Ectodermal cell (in vitro differentiated cells): ENCODE data around the gene RXRA.

ENCODE experiments used
- H3K27ac ChIP-seq: 2 replicates; pipeline ENCODE4 v1.7.0; 2013; ENCODE audit warnings: mild to moderate bottlenecking, low read depth, low read length; ENCODE audit not compliant: insufficient read depth, poor library complexity, severe bottlenecking
- H3K27me3 ChIP-seq: 2 replicates; pipeline ENCODE4 v1.7.0; 2013; ENCODE audit warnings: mild to moderate bottlenecking, low read length; ENCODE audit not compliant: insufficient read depth, control insufficient read depth, poor library complexity, severe bottlenecking
- H3K36me3 ChIP-seq: one replicate; pipeline ENCODE4 v1.7.0; 2013; ENCODE audit warnings: low read length; ENCODE audit not compliant: control insufficient read depth, insufficient read depth
- H3K4me1 ChIP-seq: one replicate; pipeline ENCODE4 v1.7.0; 2013; ENCODE audit warnings: low read length; ENCODE audit not compliant: control insufficient read depth, insufficient read depth
- H3K4me3 ChIP-seq: 2 replicates; pipeline ENCODE4 v1.7.0; 2013; ENCODE audit warnings: low read depth, low read length, control low read depth; ENCODE audit not compliant: insufficient read depth
- H3K9me3 ChIP-seq: 2 replicates; pipeline ENCODE4 v1.7.0; 2013; ENCODE audit warnings: mild to moderate bottlenecking, low read length, moderate library complexity; ENCODE audit not compliant: control insufficient read depth
- WGBS, 2 experiments: methylation state at CpG; one replicate each; pipeline ENCODE4 v1.1.7; 2013; ENCODE audit warnings: missing lambda C conversion rate in 2 of 2; 5-methylcytosine and 5-hydroxymethylcytosine counted together

Gene RXRA

DNA sequence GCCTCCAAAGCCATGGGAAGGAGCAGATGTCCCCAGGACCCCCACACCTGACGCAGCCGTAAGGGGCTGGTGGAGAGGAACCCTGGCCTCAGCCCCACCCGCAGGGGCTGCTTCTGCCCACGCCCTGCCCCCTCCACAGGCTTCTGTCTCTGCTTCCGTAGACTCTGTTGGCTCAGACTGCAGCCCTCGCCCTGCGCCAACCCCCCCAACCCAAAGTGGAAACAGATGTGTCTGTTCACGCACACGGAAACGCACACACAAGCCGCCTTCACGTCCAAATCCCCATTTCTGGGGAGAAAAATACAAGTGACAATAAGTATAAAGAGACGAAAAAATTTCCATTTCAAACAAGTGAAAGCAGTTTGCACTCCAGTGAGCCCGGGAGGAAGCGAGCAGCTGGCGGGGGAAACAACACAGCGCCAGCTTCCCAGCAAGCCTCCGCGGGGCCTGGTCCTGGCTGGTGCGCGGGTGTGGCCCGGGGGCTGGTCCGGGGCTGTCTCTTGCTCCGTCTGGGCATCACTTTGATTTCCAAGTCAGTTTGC lies 32.6 kb upstream of the RXRA start:
- no peaks in the 10 kb centered on the region for H3K36me3 ChIP-seq
- no peaks in the 10 kb centered on the region for H3K27me3 ChIP-seq
- H3K4me1 ChIP-seq: peaks cover 32% of the 10 kb centered on the region
- no peak overlapping the region for H3K27ac ChIP-seq
- WGBS, 2 experiments: 70 to 71% methylated on average over 24 of the region's 24 CpGs
- H3K4me3 ChIP-seq: no peak overlapping the region
- H3K9me3 ChIP-seq: no peaks in the 10 kb centered on the region

DNA sequence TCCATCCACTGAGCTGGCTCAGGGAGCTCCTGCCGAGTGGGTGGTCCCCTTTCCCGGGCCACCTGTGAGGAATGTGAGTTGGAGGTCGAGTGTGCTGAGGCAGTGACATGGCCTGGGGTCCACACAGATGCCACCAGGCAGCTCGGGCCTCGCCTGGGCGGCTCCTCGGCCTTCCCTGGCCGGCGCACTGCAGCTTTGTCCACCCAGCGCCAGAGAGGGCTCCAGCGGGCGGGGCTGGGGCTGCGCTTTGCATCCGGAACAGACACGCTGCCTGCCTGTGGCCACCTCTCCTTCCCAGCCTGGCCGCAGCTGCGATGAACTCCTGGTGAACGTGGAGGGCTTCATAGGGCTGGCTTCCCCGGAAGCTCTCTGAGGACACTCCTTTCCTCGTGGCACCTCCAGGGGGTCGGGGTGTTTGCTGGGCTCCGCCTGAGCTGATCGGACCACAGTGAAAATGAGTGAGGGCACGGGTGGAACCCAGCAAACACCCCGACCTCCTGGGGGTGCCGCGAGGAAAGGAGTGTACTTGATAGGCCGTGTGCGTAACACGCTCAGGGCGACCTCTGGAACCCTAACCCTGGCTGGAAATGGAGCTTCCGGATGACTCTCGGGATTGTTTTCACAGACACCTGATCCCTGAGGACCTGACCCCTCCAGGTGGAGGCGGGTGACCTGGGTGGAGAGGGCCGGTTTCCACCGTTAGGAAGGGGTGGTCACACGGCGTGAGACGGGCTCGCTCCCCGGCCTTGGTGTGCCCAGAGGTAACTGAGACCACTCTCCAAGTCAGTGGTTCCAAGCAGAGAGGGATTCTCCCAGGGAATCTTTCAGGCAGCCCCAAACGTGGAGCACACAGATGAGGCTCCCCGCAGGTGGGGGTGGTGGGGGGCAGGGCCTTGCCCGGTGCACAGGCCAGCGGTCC lies 31.8 kb upstream of the RXRA start:
- H3K27ac ChIP-seq: no peak overlapping the region
- no peak overlapping the region for H3K4me3 ChIP-seq
- WGBS, 2 experiments: 84% methylated on average over 45 of the region's 45 CpGs

DNA sequence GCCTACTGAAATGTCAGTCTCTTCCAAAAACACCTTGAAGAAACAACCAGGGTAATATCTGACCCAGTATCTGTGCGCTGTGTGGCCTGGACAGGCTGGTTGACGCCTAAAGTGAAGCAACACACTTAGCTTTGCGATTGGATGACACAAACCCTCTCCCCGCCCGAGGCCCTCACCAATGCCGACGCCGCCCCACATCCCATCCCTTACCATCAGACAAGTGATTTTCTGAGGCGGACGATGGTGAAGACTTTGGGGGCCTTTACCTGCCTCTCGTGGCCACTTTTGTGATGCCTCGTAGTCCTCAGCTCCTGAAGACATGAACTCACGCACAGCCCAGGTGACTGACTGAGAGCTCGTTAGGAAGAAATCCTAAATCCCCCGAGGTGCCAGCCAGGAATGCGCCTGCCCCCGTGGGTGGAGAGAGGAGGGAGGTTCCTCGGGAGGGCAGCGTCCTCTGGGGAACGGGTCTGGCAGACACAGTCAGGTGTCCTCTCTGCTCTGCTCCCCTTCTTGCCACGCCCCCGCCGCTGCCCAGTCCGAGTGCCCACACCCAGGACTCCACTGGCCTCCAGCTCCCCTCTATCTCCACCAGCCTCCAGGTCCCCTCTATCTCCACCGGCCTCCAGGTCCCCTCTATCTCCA lies 31.0 kb upstream of the RXRA start:
- no peaks in the 10 kb centered on the region for H3K9me3 ChIP-seq
- 84 to 85% methylated on average over 25 of the region's 25 CpGs for WGBS, 2 experiments
- H3K27me3 ChIP-seq: no peaks in the 10 kb centered on the region
- no peaks in the 10 kb centered on the region for H3K36me3 ChIP-seq
- peaks cover 32% of the 10 kb centered on the region for H3K4me1 ChIP-seq
- H3K27ac ChIP-seq: no peak overlapping the region
- no peak overlapping the region for H3K4me3 ChIP-seq

More for the DNA sequence above, 31.8 kb upstream of the RXRA start:
- Histone ChIP-seq H3K36me3 (no peaks in the 10 kb centered on the region), H3K4me1 (peaks cover 32% of the 10 kb centered on the region), H3K27me3 (no peaks in the 10 kb centered on the region), H3K9me3 (no peaks in the 10 kb centered on the region)

DNA sequence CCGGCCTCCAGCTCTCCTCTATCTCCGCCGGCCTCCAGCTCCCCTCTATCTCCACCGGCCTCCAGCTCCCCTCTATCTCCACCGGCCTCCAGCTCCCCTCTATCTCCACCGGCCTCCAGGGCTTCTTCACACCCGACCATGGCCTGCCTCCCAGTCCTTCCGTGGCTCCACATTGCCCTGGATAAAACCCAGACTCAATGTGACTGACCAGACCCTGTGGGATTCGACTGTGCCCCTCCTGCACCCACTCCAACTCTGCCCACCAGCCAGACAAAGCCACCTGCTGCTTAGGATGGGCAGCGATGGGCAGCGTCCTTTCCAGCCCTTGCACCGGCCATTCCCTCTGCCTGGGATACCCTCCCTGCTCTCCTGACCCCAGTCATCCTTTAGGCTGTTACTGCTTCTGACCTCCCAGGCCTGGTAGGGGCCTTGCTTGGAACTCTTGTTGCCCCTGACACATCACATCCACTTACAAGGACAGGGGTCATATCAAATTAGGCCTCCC lies 30.5 kb upstream of the RXRA start:
- H3K27me3 ChIP-seq: no peaks in the 10 kb centered on the region
- peaks cover 32% of the 10 kb centered on the region for H3K4me1 ChIP-seq
- no peak overlapping the region for H3K4me3 ChIP-seq
- no peaks in the 10 kb centered on the region for H3K36me3 ChIP-seq
- WGBS, 2 experiments: 94 to 97% methylated on average over 12 of the region's 12 CpGs
- no peak overlapping the region for H3K27ac ChIP-seq
- H3K9me3 ChIP-seq: no peaks in the 10 kb centered on the region

DNA sequence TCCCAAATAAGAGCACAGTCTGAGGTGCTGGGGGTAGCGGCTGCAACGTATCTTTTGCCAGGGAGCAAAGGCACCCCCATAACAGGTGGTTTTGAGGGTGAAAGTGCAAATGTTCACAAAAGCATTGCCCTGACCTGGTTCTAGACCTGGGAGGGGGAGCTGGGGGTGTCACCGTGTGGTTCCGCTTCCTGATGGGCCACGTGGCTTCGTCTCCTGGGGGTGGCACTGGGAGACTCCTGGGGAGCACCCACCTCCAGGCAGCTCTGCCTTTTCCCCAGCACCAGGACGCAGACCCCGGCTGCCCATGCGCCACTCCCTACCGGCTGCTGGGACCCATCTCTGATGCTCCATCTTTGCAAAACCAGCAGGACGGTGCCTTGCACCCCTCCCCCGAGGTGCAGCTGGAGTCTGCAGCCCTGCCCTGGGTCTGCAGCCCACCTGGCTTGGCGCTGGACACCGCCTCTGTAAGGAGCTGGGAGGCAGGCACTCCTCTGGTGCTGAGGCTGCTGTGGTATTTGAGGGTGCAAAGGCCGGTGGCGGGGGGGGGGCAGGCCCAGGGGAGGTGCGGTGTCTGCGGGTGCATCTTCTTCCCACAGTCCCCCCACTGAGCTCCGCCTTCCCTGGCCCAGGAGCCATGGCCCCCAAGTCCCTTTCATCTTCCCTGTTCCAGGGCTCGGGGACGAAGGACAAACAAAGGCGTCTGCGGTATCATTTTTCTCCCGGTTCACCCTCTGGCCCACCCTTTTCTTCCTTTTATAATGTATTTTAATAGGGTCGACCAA lies 29.8 kb upstream of the RXRA start:
- H3K9me3 ChIP-seq: no peaks in the 10 kb centered on the region
- H3K27me3 ChIP-seq: no peaks in the 10 kb centered on the region
- no peak overlapping the region for H3K27ac ChIP-seq
- WGBS, 2 experiments: 80 to 81% methylated on average over 25 of the region's 25 CpGs
- H3K4me3 ChIP-seq: no peak overlapping the region
- H3K4me1 ChIP-seq: peaks cover 32% of the 10 kb centered on the region
- no peaks in the 10 kb centered on the region for H3K36me3 ChIP-seq

DNA sequence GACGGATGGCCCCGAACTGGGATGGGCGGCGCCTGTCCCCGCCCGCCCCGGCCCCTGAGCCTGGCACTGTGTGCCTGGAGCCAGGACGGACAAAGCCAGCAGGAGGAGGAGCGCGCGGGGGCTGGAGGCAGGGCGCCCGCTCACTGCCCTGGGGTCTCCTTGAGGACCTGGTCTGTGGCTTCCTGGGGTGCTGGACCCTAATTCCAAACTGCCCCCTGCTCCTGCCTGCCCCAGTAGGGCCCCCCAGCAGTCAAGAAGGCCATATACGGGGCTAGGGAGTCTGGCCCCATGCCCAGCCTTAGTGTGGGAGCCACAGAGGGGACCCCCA lies 29.2 kb upstream of the RXRA start:
- Histone ChIP-seq H3K4me3 (no peak overlapping the region), H3K27me3 (no peaks in the 10 kb centered on the region), H3K9me3 (no peaks in the 10 kb centered on the region), H3K36me3 (no peaks in the 10 kb centered on the region), H3K4me1 (peaks cover 32% of the 10 kb centered on the region), H3K27ac (no peak overlapping the region)
- 86 to 90% methylated on average over 14 of the region's 14 CpGs for WGBS, 2 experiments

DNA sequence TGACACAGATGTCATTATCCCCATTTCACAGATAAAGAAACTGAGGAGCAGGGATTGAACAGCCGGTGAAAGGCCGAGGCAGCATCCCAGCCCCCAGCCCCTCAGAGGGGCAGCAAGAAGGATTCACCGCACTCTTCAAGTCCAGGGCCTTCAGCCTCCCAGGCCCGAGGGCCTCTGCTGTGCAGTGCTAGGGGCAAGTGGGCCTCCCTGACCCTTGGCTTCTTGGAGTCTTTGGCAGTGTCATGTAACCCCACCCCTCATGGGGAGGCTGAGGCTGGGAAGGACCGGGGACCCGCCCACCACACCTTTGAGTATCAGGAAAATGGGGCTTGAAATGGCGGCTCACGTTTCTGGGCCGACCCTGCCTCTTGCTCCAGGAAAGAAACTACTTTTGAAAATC lies 28.7 kb upstream of the RXRA start:
- H3K36me3 ChIP-seq: no peaks in the 10 kb centered on the region
- H3K27me3 ChIP-seq: no peaks in the 10 kb centered on the region
- H3K27ac ChIP-seq: no peak overlapping the region
- H3K9me3 ChIP-seq: no peaks in the 10 kb centered on the region
- H3K4me3 ChIP-seq: no peak overlapping the region
- H3K4me1 ChIP-seq: peaks cover 32% of the 10 kb centered on the region
- 95 to 96% methylated on average over 9 of the region's 9 CpGs for WGBS, 2 experiments

DNA sequence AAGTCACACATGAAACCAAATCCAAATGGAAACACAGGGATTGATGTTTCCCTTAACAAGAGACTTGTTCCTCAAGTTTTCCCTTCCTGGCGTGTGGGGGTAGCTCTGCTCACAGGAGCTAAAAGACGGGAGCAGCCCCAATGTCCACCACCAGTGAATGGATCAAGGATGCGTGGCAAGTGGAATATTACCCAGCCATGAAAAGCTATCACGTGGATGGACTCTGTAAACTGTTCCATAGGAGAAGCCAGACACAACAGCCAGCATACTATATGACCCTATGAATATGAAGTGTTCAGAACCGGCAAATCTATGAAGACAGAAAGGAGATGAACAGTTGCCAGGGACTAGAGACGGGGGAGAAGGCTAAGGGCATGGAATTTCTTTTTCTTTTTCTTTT lies 28.3 kb upstream of the RXRA start:
- Histone ChIP-seq H3K36me3 (no peaks in the 10 kb centered on the region), H3K9me3 (no peaks in the 10 kb centered on the region), H3K4me1 (peaks cover 32% of the 10 kb centered on the region), H3K27me3 (no peaks in the 10 kb centered on the region), H3K4me3 (no peak overlapping the region), H3K27ac (no peak overlapping the region)
- WGBS, 2 experiments: 94 to 96% methylated on average over 6 of the region's 6 CpGs

DNA sequence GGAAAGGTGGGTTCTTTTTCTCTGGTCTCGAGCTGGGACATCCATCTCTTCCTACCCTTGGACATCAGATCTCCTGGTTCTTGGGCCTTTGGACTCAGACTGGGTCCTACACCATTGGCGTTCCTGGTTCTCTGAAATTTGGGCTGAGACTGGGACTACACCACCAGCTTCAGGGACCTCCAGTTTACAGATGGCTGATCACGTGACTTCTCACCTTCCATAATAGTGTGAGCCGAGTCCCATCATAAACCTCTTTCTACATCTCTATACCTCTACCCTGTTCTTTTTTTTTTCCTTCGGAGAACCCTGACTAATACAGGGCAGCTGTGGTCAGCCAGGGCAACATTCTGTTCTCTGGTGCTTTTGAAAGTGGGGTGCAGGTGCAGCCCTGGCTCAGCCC lies 27.2 kb upstream of the RXRA start:
- Histone ChIP-seq H3K9me3 (no peaks in the 10 kb centered on the region), H3K36me3 (no peaks in the 10 kb centered on the region), H3K27me3 (no peaks in the 10 kb centered on the region), H3K4me3 (no peak overlapping the region), H3K27ac (no peak overlapping the region), H3K4me1 (peaks cover 22% of the 10 kb centered on the region)
- WGBS, 2 experiments: 88 to 92% methylated on average over 5 of the region's 5 CpGs

DNA sequence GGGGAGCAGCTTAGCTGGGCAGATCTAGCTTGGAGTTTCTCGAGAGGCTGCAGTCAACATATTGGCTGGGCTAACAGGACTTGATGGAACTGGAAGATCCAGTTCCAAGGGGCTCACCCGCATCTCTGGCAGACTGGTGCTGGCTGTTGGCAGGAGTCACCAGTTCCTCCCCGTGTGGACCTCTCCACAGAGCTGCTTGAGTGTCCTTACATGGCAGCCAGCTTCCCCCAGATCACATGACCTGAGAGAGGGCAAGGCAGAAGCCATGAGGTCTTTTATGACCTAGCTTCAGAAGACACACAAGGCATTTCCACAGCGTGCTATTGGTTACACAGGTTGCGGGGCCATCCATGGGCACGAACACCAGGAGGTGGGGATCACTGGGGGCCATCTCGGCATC lies 26.4 kb upstream of the RXRA start:
- no peaks in the 10 kb centered on the region for H3K9me3 ChIP-seq
- no peak overlapping the region for H3K27ac ChIP-seq
- no peaks in the 10 kb centered on the region for H3K36me3 ChIP-seq
- 93 to 96% methylated on average over 7 of the region's 7 CpGs for WGBS, 2 experiments
- H3K4me3 ChIP-seq: no peak overlapping the region
- no peaks in the 10 kb centered on the region for H3K27me3 ChIP-seq
- H3K4me1 ChIP-seq: peaks cover 18% of the 10 kb centered on the region
